MM.1S (cell line): ENCODE measurements around the gene USP37.

Source experiments
- CTCF ChIP-seq: fragments of 300-600 bp; sonication (generic); IDR thresholded peaks from 2 replicates; pipeline ENCODE4 v1.5.1; 2016; ENCODE audit warnings: antibody characterized with exemption, low read length, mixed read lengths
- EZH2 ChIP-seq: fragments of 300-600 bp; sonication (generic); optimal IDR thresholded peaks from 2 replicates; pipeline ENCODE3; 2017; ENCODE audit warnings: low read depth, mild to moderate bottlenecking, antibody characterized with exemption, low read length, mixed read lengths
- EZH2phosphoT487 ChIP-seq: fragments of 300-600 bp; sonication (generic); IDR thresholded peaks from 2 replicates; pipeline ENCODE4 v1.6.1; 2018; ENCODE audit warnings: antibody characterized with exemption, low read length

DNA sequence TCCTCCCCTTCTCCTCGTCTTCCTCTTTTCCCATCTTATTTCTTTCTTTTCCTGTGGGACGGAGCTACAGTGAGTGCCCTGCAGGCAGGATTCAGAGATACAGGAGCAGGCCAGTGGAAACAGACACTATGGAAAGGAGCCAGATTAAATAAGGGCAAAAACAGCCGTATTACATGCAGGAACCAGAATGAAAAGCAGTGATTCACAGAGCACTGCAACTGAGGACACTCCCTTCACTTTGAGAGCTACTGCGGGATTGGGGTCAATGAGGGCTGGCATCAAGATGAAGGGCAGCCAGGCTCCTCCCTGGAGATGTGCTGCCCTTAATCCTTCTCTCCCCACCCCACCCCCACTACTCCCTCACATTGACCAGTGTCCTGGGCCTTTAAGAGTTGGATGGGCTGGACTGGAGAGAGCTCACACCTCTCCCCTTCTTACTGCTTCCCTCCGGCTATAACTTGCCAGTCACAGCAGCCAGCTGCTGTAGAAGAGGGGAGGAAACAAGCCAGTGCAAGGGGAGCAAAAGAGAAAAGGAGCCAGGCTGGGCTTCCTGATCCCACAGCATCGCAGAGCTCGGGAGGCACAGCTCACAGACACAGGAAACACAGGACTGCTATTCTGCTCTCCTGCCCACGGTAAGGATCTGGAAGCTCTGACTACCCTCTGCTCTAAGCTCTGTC, 39.4 kb upstream of the USP37 start, which contains the start of gene PLCD4:
- no peak for TF ChIP-seq CTCF
- TF ChIP-seq EZH2 = no peak
- TF ChIP-seq EZH2phosphoT487 = no peak
